ENCODE measurements around the gene CCR8. TPM values are rescaled to one million over a fixed set of nuclear protein-coding genes. Genes with fewer than 3 reads are reported as not detected.

Gene CCR8
- total and polyA plus RNA-seq, 2 donors (not counting 1 experiment from before 2014, with no cell fraction given), result not detected

DNA sequence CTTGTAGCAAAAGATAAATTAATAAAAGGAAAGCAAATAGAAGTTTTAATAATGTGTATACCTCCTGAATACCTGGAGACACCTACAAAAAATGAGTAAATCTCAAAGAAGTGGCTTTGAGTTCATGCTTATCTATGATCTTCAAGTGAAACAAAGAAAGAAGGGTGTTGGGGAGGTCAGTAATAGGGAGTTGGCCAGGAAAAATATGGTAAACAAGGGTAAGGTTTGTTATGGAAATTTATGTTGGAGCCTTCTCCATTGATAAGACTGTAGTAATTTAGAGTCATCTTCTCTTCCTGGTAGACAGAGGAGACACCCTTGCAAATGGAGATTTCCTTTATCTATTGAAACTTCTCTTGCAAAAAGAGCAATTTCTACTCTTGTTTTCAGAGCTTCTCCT lies 6.6 kb upstream of the CCR8 start:
- DNase-seq (ENCODE audit: low read depth in 2 of 2), result no peak
- H3K4me1 ChIP-seq (ENCODE audit: control insufficient read depth, extremely low read depth, insufficient read depth, low read length), result no peaks in the 10 kb centered on the region
- no peak overlapping the region for H3K9ac ChIP-seq (ENCODE audit: insufficient read depth, low read length)
- TF ChIP-seq, protein P1, sequence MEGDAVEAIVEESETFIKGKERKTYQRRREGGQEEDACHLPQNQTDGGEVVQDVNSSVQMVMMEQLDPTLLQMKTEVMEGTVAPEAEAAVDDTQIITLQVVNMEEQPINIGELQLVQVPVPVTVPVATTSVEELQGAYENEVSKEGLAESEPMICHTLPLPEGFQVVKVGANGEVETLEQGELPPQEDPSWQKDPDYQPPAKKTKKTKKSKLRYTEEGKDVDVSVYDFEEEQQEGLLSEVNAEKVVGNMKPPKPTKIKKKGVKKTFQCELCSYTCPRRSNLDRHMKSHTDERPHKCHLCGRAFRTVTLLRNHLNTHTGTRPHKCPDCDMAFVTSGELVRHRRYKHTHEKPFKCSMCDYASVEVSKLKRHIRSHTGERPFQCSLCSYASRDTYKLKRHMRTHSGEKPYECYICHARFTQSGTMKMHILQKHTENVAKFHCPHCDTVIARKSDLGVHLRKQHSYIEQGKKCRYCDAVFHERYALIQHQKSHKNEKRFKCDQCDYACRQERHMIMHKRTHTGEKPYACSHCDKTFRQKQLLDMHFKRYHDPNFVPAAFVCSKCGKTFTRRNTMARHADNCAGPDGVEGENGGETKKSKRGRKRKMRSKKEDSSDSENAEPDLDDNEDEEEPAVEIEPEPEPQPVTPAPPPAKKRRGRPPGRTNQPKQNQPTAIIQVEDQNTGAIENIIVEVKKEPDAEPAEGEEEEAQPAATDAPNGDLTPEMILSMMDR (conservative IDR thresholded peaks at IDR 0.05 in 1 of 2, IDR thresholded peaks at IDR 0.05 in 1 of 2; ENCODE audit: low read depth in 1 of 2, low read length in 2 of 2), result no peak
- TF ChIP-seq EZH2 (IDR thresholded peaks at IDR 0.05; ENCODE audit: low read length, missing control alignments), result no peak
- H4K20me1 ChIP-seq (ENCODE audit: control insufficient read depth, extremely low read depth, insufficient read depth, low read length), result no peaks in the 10 kb centered on the region
- no peaks in the 10 kb centered on the region for H3K79me2 ChIP-seq (ENCODE audit: control insufficient read depth, insufficient read depth, low read length)
- H2AFZ ChIP-seq (ENCODE audit: low read length), result no peak overlapping the region
- H3K9me3 ChIP-seq (ENCODE audit: control insufficient read depth, insufficient read depth, low read depth, low read length), result no peaks in the 10 kb centered on the region
- no peak overlapping the region for H3K27ac ChIP-seq (ENCODE audit: insufficient read depth, low read length)
- no peaks in the 10 kb centered on the region for H3K27me3 ChIP-seq (ENCODE audit: control insufficient read depth, insufficient read depth, low read length)
- H3K4me2 ChIP-seq (ENCODE audit: extremely low read depth, insufficient read depth, low read length), result no peak overlapping the region
- H3K36me3 ChIP-seq (ENCODE audit: control insufficient read depth, insufficient read depth, low read length), result no peaks in the 10 kb centered on the region
- H3K4me3 ChIP-seq (replicated peaks in 1 of 4; ENCODE audit: control extremely low read depth in 1 of 4, insufficient read depth in 1 of 4, low read depth in 3 of 4, low read length in 4 of 4), result no peak overlapping the region

DNA sequence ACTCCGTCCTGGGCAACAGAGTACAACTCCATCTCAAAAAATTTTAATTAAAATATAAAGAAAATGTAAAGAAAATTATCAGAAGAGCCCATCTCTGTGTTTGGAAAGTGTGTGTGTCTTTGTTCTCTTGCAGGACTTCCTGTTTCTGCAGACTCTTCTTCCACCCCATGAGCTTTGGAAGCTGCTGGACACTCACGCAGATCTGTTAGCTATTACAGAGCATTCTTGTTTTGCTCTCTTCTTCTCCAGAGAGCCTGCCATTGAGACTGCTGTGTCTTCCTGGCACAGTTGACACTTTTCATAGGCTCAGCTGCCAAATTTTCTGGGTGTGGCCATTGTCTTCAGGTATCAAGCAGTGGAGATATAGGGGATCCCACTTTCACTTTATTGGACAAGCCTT lies 6.0 kb upstream of the CCR8 start:
- Histone ChIP-seq H3K4me2 (ENCODE audit: extremely low read depth, insufficient read depth, low read length) (no peak overlapping the region), H2AFZ (ENCODE audit: low read length) (no peak overlapping the region), H3K79me2 (ENCODE audit: control insufficient read depth, insufficient read depth, low read length) (no peaks in the 10 kb centered on the region), H3K9ac (ENCODE audit: insufficient read depth, low read length) (no peak overlapping the region), H3K4me1 (ENCODE audit: control insufficient read depth, extremely low read depth, insufficient read depth, low read length) (no peaks in the 10 kb centered on the region), H3K36me3 (ENCODE audit: control insufficient read depth, insufficient read depth, low read length) (no peaks in the 10 kb centered on the region), H3K9me3 (ENCODE audit: control insufficient read depth, insufficient read depth, low read depth, low read length) (no peaks in the 10 kb centered on the region), H3K4me3 (replicated peaks in 1 of 4; ENCODE audit: control extremely low read depth in 1 of 4, insufficient read depth in 1 of 4, low read depth in 3 of 4, low read length in 4 of 4) (no peak overlapping the region), H3K27me3 (ENCODE audit: control insufficient read depth, insufficient read depth, low read length) (no peaks in the 10 kb centered on the region), H4K20me1 (ENCODE audit: control insufficient read depth, extremely low read depth, insufficient read depth, low read length) (no peaks in the 10 kb centered on the region), H3K27ac (ENCODE audit: insufficient read depth, low read length) (no peak overlapping the region)
- DNase-seq (ENCODE audit: low read depth in 2 of 2), result no peak
- TF ChIP-seq EZH2 (IDR thresholded peaks at IDR 0.05; ENCODE audit: low read length, missing control alignments), result no peak
- TF ChIP-seq, protein P1 (conservative IDR thresholded peaks at IDR 0.05 in 1 of 2, IDR thresholded peaks at IDR 0.05 in 1 of 2; ENCODE audit: low read depth in 1 of 2, low read length in 2 of 2), result no peak

DNA sequence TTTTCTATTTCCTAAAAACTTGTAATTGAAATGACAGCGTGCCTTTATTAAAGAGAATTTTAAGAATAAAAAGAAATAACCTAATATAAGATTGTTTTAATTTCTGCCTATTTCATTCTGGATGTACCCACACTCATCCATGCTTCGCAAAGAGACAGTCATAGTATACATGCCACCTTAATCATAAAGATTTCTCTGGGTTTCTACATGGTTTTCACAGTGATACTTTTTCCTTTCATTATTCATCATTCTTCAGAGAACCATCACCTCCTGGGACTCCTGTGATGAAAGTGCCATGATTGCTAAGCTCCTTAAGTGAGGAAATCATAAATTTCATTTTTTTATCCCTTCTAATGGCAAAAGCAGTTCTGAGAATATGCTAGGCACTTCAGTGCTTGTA lies 4.3 kb upstream of the CCR8 start:
- Histone ChIP-seq H3K9me3 (ENCODE audit: control insufficient read depth, insufficient read depth, low read depth, low read length) (no peaks in the 10 kb centered on the region), H3K27me3 (ENCODE audit: control insufficient read depth, insufficient read depth, low read length) (no peaks in the 10 kb centered on the region), H3K27ac (ENCODE audit: insufficient read depth, low read length) (no peak overlapping the region), H2AFZ (ENCODE audit: low read length) (no peak overlapping the region), H3K9ac (ENCODE audit: insufficient read depth, low read length) (no peak overlapping the region), H3K79me2 (ENCODE audit: control insufficient read depth, insufficient read depth, low read length) (no peaks in the 10 kb centered on the region), H3K4me1 (ENCODE audit: control insufficient read depth, extremely low read depth, insufficient read depth, low read length) (no peaks in the 10 kb centered on the region), H4K20me1 (ENCODE audit: control insufficient read depth, extremely low read depth, insufficient read depth, low read length) (no peaks in the 10 kb centered on the region), H3K4me2 (ENCODE audit: extremely low read depth, insufficient read depth, low read length) (no peak overlapping the region), H3K36me3 (ENCODE audit: control insufficient read depth, insufficient read depth, low read length) (no peaks in the 10 kb centered on the region), H3K4me3 (replicated peaks in 1 of 4; ENCODE audit: control extremely low read depth in 1 of 4, insufficient read depth in 1 of 4, low read depth in 3 of 4, low read length in 4 of 4) (no peak overlapping the region)
- DNase-seq (ENCODE audit: low read depth in 2 of 2), result no peak
- TF ChIP-seq, protein P1 (conservative IDR thresholded peaks at IDR 0.05 in 1 of 2, IDR thresholded peaks at IDR 0.05 in 1 of 2; ENCODE audit: low read depth in 1 of 2, low read length in 2 of 2), result no peak
- TF ChIP-seq EZH2 (IDR thresholded peaks at IDR 0.05; ENCODE audit: low read length, missing control alignments), result no peak

All from fibroblast of lung (primary cell).